DMS153 treated with DMSO at 0.1 percent for 48 hours (cell line): ENCODE measurements around the gene MAST2.

Experiments
- DNase-seq: peaks from one replicate; lab custom pipeline; 2025; ENCODE audit not compliant: unreplicated experiment; lab: John Stamatoyannopoulos, UW

The MAST2 gene

GRCh38 chr1:45891087-45891486 lies 87.7 kb downstream of the MAST2 start:
- DNase-seq, result no peak

- DNase-seq, result no peak
These were observed 88.8 kb downstream of the MAST2 start for GRCh38 chr1:45892068-45892785.

- no peak for DNase-seq
These were observed 90.9 kb downstream of the MAST2 start for GRCh38 chr1:45894331-45894730.

- no peak for DNase-seq
These were observed 91.5 kb downstream of the MAST2 start for GRCh38 chr1:45894921-45895320.

- DNase-seq, result no peak
These were observed 92.0 kb downstream of the MAST2 start for GRCh38 chr1:45895406-45895805.

GRCh38 chr1:45906883-45907282 lies 103.5 kb downstream of the MAST2 start:
- no peak for DNase-seq

- no peak for DNase-seq
These were observed 105.3 kb downstream of the MAST2 start for GRCh38 chr1:45908611-45909140.

GRCh38 chr1:45911634-45912033 lies 108.2 kb downstream of the MAST2 start:
- DNase-seq, result no peak

- DNase-seq, result no peak
These were observed 109.8 kb downstream of the MAST2 start for GRCh38 chr1:45913183-45913683.

- DNase-seq, result no peak
These were observed 110.5 kb downstream of the MAST2 start for GRCh38 chr1:45913731-45914501.

- DNase-seq, result no peak
These were observed 111.4 kb downstream of the MAST2 start for GRCh38 chr1:45914836-45915235.

- no peak for DNase-seq
These were observed 119.0 kb downstream of the MAST2 start for GRCh38 chr1:45922374-45922773.

GRCh38 chr1:45922813-45923212 lies 119.4 kb downstream of the MAST2 start:
- no peak for DNase-seq

GRCh38 chr1:45923343-45923742 lies 119.9 kb downstream of the MAST2 start:
- DNase-seq, result no peak

GRCh38 chr1:45924736-45925135 lies 121.3 kb downstream of the MAST2 start:
- no peak for DNase-seq

- no peak for DNase-seq
These were observed 122.4 kb downstream of the MAST2 start for GRCh38 chr1:45925728-45926287.

- DNase-seq, result peak; percentile 36
These were observed 122.9 kb downstream of the MAST2 start for GRCh38 chr1:45926330-45926729.

- peak; percentile 31 for DNase-seq
These were observed 124.0 kb downstream of the MAST2 start for GRCh38 chr1:45927231-45927915.

GRCh38 chr1:45928486-45929205 lies 125.2 kb downstream of the MAST2 start:
- no peak for DNase-seq

GRCh38 chr1:45929257-45929687 lies 125.9 kb downstream of the MAST2 start:
- DNase-seq, result peak; percentile 17
